HTR-8/SVneo (cell line): Measurements from ENCODE around the gene OR2J3.
A peak's percentile ranks its signal among the peaks of the same experiment; 100 is the strongest.
"Not testable (repeated sequence)": the region's sequence is repeated elsewhere in the genome, so short reads cannot be mapped to it uniquely, and the experiment has no call there.

Experiments used
- DNase-seq: peaks from one replicate; pipeline ENCODE4 v3.0.0; 2011; ENCODE audit warnings: low spot score, mixed read lengths; ENCODE audit not compliant: insufficient read length
- FAIRE-seq: peaks from 2 replicates; lab custom pipeline; 2011; peaks lifted over from hg19 to GRCh38; lab: Jason Lieb, UNC

Gene OR2J3

GRCh38 chr6:29107758-29108157 lies at the start of gene OR2J3:
TSS of gene OR2J3 (plus strand) at chr6:29108058. CDS start at chr6:29111891, 3,833 bp downstream.
- no peak for FAIRE-seq

GRCh38 chr6:29071831-29072723 lies 35.8 kb upstream of the OR2J3 start:
- FAIRE-seq (peak; percentile 94), DNase-seq (peak; percentile 41)

More at GRCh38 chr6:29107758-29108157, at the start of gene OR2J3:
- no peak for DNase-seq

- FAIRE-seq (no peak), DNase-seq (no peak)
Observed at GRCh38 chr6:29079203-29079602, 28.7 kb upstream of the OR2J3 start.

- no peak for FAIRE-seq
- no peak for DNase-seq
Observed at GRCh38 chr6:29081312-29081711, 26.5 kb upstream of the OR2J3 start.

- no peak for FAIRE-seq
Observed at GRCh38 chr6:29082457-29082856, 25.4 kb upstream of the OR2J3 start.

GRCh38 chr6:29087213-29087612 lies 20.6 kb upstream of the OR2J3 start, which contains the start of gene OR2B3:
TSS of gene OR2B3 (minus strand) at chr6:29087313. CDS start at chr6:29087248, 65 bp downstream.
- FAIRE-seq (no peak), DNase-seq (no peak)

More at GRCh38 chr6:29082457-29082856, 25.4 kb upstream of the OR2J3 start:
- no peak for DNase-seq

GRCh38 chr6:29092957-29093356 lies 14.9 kb upstream of the OR2J3 start:
- DNase-seq (no peak), FAIRE-seq (no peak)

GRCh38 chr6:29097803-29098202 lies 10.1 kb upstream of the OR2J3 start:
- FAIRE-seq (no peak), DNase-seq (no peak)

- no peak for DNase-seq
- FAIRE-seq: no peak
Observed at GRCh38 chr6:29099190-29099589, 8.7 kb upstream of the OR2J3 start, which contains the start of gene OR2J1. TSS of gene OR2J1 (plus strand) at chr6:29099490. CDS start at chr6:29100943, 1,453 bp downstream.

- no peak for DNase-seq
- FAIRE-seq: no peak
Observed at GRCh38 chr6:29112135-29112534, 4.3 kb downstream of the OR2J3 start.

- not testable (repeated sequence) for DNase-seq, FAIRE-seq
Observed at GRCh38 chr6:29114964-29115363, 7.1 kb downstream of the OR2J3 start.

GRCh38 chr6:29129326-29130012 lies 21.6 kb downstream of the OR2J3 start:
- FAIRE-seq (no peak), DNase-seq (no peak)

- FAIRE-seq: no peak
Observed at GRCh38 chr6:29130644-29131043, 22.8 kb downstream of the OR2J3 start.

GRCh38 chr6:29131691-29132090 lies 23.8 kb downstream of the OR2J3 start:
- DNase-seq (no peak), FAIRE-seq (no peak)

More at GRCh38 chr6:29130644-29131043, 22.8 kb downstream of the OR2J3 start:
- no peak for DNase-seq

GRCh38 chr6:29137724-29138123 lies 29.9 kb downstream of the OR2J3 start:
- DNase-seq (no peak), FAIRE-seq (no peak)

GRCh38 chr6:29141606-29142005 lies 33.7 kb downstream of the OR2J3 start:
- FAIRE-seq (no peak), DNase-seq (no peak)

GRCh38 chr6:29142309-29142708 lies 34.5 kb downstream of the OR2J3 start:
- peak; percentile 5 for DNase-seq

GRCh38 chr6:29146179-29146578 lies 38.3 kb downstream of the OR2J3 start:
- FAIRE-seq (no peak), DNase-seq (no peak)

More at GRCh38 chr6:29142309-29142708, 34.5 kb downstream of the OR2J3 start:
- FAIRE-seq: no peak

GRCh38 chr6:29147074-29147473 lies 39.2 kb downstream of the OR2J3 start:
- no peak for FAIRE-seq
- no peak for DNase-seq

GRCh38 chr6:29149444-29149843 lies 41.6 kb downstream of the OR2J3 start:
- DNase-seq, FAIRE-seq: not testable (repeated sequence)

GRCh38 chr6:29153083-29153482 lies 45.2 kb downstream of the OR2J3 start:
- DNase-seq: no peak
- no peak for FAIRE-seq
